Stimulated activated naive CD4-positive, alpha-beta T cell treated with Interleukin-2 at 50 U/mL for 16 hours (primary cell): ENCODE measurements around the gene EPS8L1.
"Not testable (repeated sequence)": the region's sequence is repeated elsewhere in the genome, so short reads cannot be mapped to it uniquely, and the experiment has no call there.

Source experiments
- DNase-seq: peaks from one replicate; lab custom pipeline; 2025; lab: John Stamatoyannopoulos, UW

The EPS8L1 gene

GRCh38 chr19:55050749-55051532 lies 24.7 kb upstream of the EPS8L1 start:
- no peak for DNase-seq

GRCh38 chr19:55053735-55054134 lies 21.9 kb upstream of the EPS8L1 start:
- DNase-seq: no peak

- DNase-seq: no peak
Observed at GRCh38 chr19:55056827-55057226, 18.8 kb upstream of the EPS8L1 start.

- no peak for DNase-seq
Observed at GRCh38 chr19:55058781-55059610, 16.7 kb upstream of the EPS8L1 start.

GRCh38 chr19:55060287-55060686 lies 15.4 kb upstream of the EPS8L1 start:
- not testable (repeated sequence) for DNase-seq

GRCh38 chr19:55062735-55063491 lies 12.8 kb upstream of the EPS8L1 start, which contains the start of gene RDH13:
TSS of gene RDH13 (minus strand) at chr19:55063148. CDS start at chr19:55063032, 116 bp downstream.
- peak; percentile 97 for DNase-seq

GRCh38 chr19:55063492-55063843 lies 12.2 kb upstream of the EPS8L1 start:
- no peak for DNase-seq

GRCh38 chr19:55065516-55065915 lies 10.2 kb upstream of the EPS8L1 start:
- DNase-seq: not testable (repeated sequence)

GRCh38 chr19:55066107-55066709 lies 9.5 kb upstream of the EPS8L1 start:
- DNase-seq: no peak

GRCh38 chr19:55067869-55068268 lies 7.8 kb upstream of the EPS8L1 start:
- DNase-seq: no peak

- DNase-seq: no peak
Observed at GRCh38 chr19:55068950-55069864, 6.5 kb upstream of the EPS8L1 start.

GRCh38 chr19:55069865-55070197 lies 5.8 kb upstream of the EPS8L1 start:
- DNase-seq: no peak

- DNase-seq: no peak
Observed at GRCh38 chr19:55070466-55071128, 5.1 kb upstream of the EPS8L1 start.

GRCh38 chr19:55071129-55071502 lies 4.6 kb upstream of the EPS8L1 start:
- DNase-seq: no peak

- DNase-seq: no peak
Observed at GRCh38 chr19:55071913-55072312, 3.8 kb upstream of the EPS8L1 start.

GRCh38 chr19:55076321-55076720 lies 652 bp downstream of the EPS8L1 start:
- no peak for DNase-seq

- DNase-seq: no peak
Observed at GRCh38 chr19:55077106-55077505, 1.4 kb downstream of the EPS8L1 start.

GRCh38 chr19:55078996-55079395 lies 3.3 kb downstream of the EPS8L1 start:
- no peak for DNase-seq

- DNase-seq: no peak
Observed at GRCh38 chr19:55079400-55080038, 3.9 kb downstream of the EPS8L1 start.
